Gastrocnemius medialis (tissue), 4 donors: Measurements from ENCODE around the gene MBD5. TPM values are rescaled to one million over a fixed set of nuclear protein-coding genes. Genes with fewer than 3 reads are reported as not detected.

ENCODE experiments used
- ATAC-seq, 2 donors: fragments of 150-250 bp; one replicate each; pipeline ENCODE4 v1.9.1; 2016
- DNase-seq, 2 donors: peaks; one replicate each; pipeline ENCODE4 v3.0.0-alpha.2; 2019
- H3K27ac ChIP-seq, 4 donors: fragments of 200-600 bp; sonication (generic); 1 replicate in 1 of 4; 2 replicates in 3 of 4; pipeline ENCODE4 v1.5.1; 2016 to 2018; ENCODE audit warnings: mild to moderate bottlenecking in 2 of 4, moderate library complexity in 1 of 4
- H3K27me3 ChIP-seq, 3 donors: fragments of 200-600 bp; sonication (generic) in 2 of 3; 1 replicate in 1 of 3; 2 replicates in 2 of 3; pipeline versions ENCODE4 v1.5.1 to v1.6.0; 2016 to 2019; ENCODE audit warnings: mild to moderate bottlenecking in 1 of 3, moderate library complexity in 1 of 3
- H3K36me3 ChIP-seq, 2 donors: fragments of 200-600 bp; sonication (generic) in 1 of 2; one replicate each; pipeline ENCODE4 v1.5.1; 2017 to 2018
- H3K4me1 ChIP-seq, 2 donors: fragments of 200-600 bp; sonication (generic) in 1 of 2; one replicate each; pipeline ENCODE4 v1.5.1; 2016 to 2017; ENCODE audit warnings: mild to moderate bottlenecking in 2 of 2
- H3K4me3 ChIP-seq, 4 donors: fragments of 200-600 bp; sonication (generic) in 3 of 4; 1 replicate in 1 of 4; 2 replicates in 3 of 4; pipeline ENCODE4 v1.5.1; 2016 to 2019; ENCODE audit warnings: mild to moderate bottlenecking in 2 of 4
- H3K9me3 ChIP-seq, 3 donors: fragments of 200-600 bp; sonication (generic) in 2 of 3; 1 replicate in 1 of 3; 2 replicates in 2 of 3; pipeline ENCODE4 v1.5.1; 2016 to 2019
- CTCF ChIP-seq, 5 experiments: fragments of 450-650 bp in 3 of 5; fragments of 200-600 bp in 2 of 5; sonication (generic) in 2 of 5; IDR thresholded peaks in 4 of 5; conservative IDR thresholded peaks in 1 of 5; 1 replicate in 4 of 5; 2 replicates in 1 of 5; pipeline ENCODE4 v1.5.1; 2016 to 2019; ENCODE audit warnings: antibody characterized with exemption in 5 of 5, mild to moderate bottlenecking in 3 of 5, moderate library complexity in 3 of 5
- POLR2A ChIP-seq, 2 donors: fragments of 450-650 bp; IDR thresholded peaks; one replicate each; pipeline ENCODE4 v1.6.1; 2017; ENCODE audit warnings: antibody characterized with exemption in 2 of 2, mild to moderate bottlenecking in 2 of 2, moderate library complexity in 2 of 2
- in situ Hi-C, 4 donors: fragments of 200-750 bp; cut with MboI; loops; one replicate each; pipeline versions ENCODE4 v1.15.0 to v1.8.0; 2017; ENCODE audit warnings: low sequenced_read_pairs in 4 of 4
- intact Hi-C: fragments of 100-400 bp; cut with DNase I; formaldehyde crosslinking; loops from one replicate; pipeline ENCODE4 v1.15.1; 2023; ENCODE audit warnings: low total_unique reads
- total RNA-seq, 4 donors: library from RNA; depleted of rRNA; stranded (reverse); fragments of >200 nt; gene quantifications; one replicate each; pipeline versions ENCODE4 v1.1.0 to v1.2.3, GENCODE V29; 2016

Gene MBD5
- total RNA-seq, 4 donors from 2014 or later, result 15.2 to 27.2 (median 15.5) TPM

DNA sequence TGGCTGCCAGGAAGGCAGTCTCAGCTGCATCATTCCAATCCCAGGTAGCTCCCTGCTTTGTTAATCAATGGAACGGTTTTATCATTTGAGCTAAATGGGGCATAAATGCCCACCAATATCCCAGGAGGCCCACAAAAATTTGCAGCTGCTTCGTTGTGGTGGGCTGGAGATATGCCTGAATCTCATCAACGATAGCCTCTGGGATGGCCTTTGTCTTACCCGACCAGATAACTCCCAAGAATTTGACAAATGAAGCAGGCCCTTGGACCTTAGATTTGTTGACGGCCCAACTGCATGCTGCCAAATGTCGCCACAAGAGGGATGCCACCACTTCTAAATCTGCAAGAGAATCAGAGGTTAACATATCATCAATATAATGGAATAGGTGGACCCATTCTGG lies 236.4 kb downstream of the MBD5 start:
- Histone ChIP-seq H3K9me3 (no peaks in the 10 kb centered on the region), H3K27me3 (no peaks in the 10 kb centered on the region), H3K36me3 (peaks cover 0 to 6% of the 10 kb centered on the region in 2 donors), H3K4me1 (no peaks in the 10 kb centered on the region), H3K4me3 (no peak overlapping the region), H3K27ac (no peak overlapping the region)
- DNase-seq (no peak), ATAC-seq (no peak)
- TF ChIP-seq CTCF (IDR thresholded peaks at IDR 0.05 in 4 of 5, conservative IDR thresholded peaks at IDR 0.05 in 1 of 5), result no peak
- TF ChIP-seq POLR2A (IDR thresholded peaks at IDR 0.05), result no peak
- in situ Hi-C loops (no loop called here), intact Hi-C loops (no loop called here)

GRCh38 chr2:148258124-148258523 lies 237.2 kb downstream of the MBD5 start:
- Histone ChIP-seq H3K4me3 (no peak overlapping the region), H3K36me3 (peaks cover 0 to 6% of the 10 kb centered on the region in 2 donors), H3K27ac (no peak overlapping the region), H3K9me3 (no peaks in the 10 kb centered on the region), H3K4me1 (no peaks in the 10 kb centered on the region), H3K27me3 (no peaks in the 10 kb centered on the region)
- intact Hi-C loops, result no loop called here
- DNase-seq, result no peak
- in situ Hi-C loops, result no loop called here
- TF ChIP-seq POLR2A (IDR thresholded peaks at IDR 0.05) (no peak), CTCF (IDR thresholded peaks at IDR 0.05 in 4 of 5, conservative IDR thresholded peaks at IDR 0.05 in 1 of 5) (no peak)
- ATAC-seq, result no peak

GRCh38 chr2:148259674-148260073 lies 238.8 kb downstream of the MBD5 start:
- no peaks in the 10 kb centered on the region for H3K4me1 ChIP-seq
- no peak overlapping the region for H3K27ac ChIP-seq
- no peak for ATAC-seq
- in situ Hi-C loops (no loop called here), intact Hi-C loops (no loop called here)
- H3K27me3 ChIP-seq, result no peaks in the 10 kb centered on the region
- no peak overlapping the region for H3K4me3 ChIP-seq
- no peak for DNase-seq
- peaks cover 0 to under 1% of the 10 kb centered on the region in 2 donors for H3K36me3 ChIP-seq
- no peak for TF ChIP-seq CTCF (IDR thresholded peaks at IDR 0.05 in 4 of 5, conservative IDR thresholded peaks at IDR 0.05 in 1 of 5)
- no peak for TF ChIP-seq POLR2A (IDR thresholded peaks at IDR 0.05)
- no peaks in the 10 kb centered on the region for H3K9me3 ChIP-seq

DNA sequence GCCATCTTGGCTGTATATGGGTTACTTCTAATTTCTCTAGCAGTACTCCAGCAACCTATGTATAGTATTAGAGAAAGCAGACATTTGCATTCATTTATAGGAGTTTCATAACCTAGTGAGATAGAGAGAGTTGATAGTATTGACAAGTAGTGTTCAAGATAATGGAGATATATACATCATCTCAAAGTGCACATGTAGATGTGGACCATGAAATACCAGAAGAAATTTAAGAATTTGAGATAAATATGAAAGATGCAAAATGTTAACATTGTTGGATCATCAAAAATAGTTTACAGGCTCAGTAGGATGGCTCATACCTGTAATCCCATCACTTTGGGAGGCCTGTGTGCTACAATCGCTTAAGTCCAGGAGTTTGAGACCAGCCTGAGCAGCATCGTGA lies 243.0 kb downstream of the MBD5 start:
- no peaks in the 10 kb centered on the region for H3K36me3 ChIP-seq
- H3K27ac ChIP-seq, result no peak overlapping the region
- no peak for ATAC-seq
- intact Hi-C loops (no loop called here), in situ Hi-C loops (no loop called here)
- H3K4me1 ChIP-seq, result no peaks in the 10 kb centered on the region
- H3K27me3 ChIP-seq, result no peaks in the 10 kb centered on the region
- H3K9me3 ChIP-seq, result no peaks in the 10 kb centered on the region
- no peak overlapping the region for H3K4me3 ChIP-seq
- DNase-seq, result no peak
- TF ChIP-seq POLR2A (IDR thresholded peaks at IDR 0.05), result no peak

DNA sequence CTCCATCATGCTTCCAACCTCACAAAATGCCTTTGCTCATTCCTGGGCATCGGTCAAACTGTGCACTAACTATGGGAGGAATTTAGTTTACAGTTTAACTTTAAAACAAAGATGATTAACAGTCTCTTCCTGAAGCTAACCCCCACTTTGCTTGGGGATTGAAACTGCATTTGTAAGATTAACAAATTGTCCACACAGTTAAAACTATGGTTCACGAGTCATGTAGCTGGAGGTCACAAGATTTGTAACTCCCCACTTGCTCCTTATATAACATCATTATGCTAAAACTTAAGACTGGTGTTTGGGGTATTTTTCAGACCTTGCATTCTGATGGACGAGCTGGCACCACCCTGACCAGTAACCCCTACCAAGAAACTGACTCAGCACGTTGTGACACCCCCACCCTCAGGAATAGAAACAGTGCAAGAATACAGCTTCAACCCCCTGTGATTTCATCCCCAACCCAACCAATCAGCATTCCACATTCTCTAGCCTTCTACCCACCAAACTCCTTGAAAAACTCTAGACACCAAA lies 252.3 kb downstream of the MBD5 start:
- H3K36me3 ChIP-seq, result no peaks in the 10 kb centered on the region
- H3K27ac ChIP-seq, result no peak overlapping the region
- TF ChIP-seq POLR2A (IDR thresholded peaks at IDR 0.05) (no peak), CTCF (IDR thresholded peaks at IDR 0.05 in 4 of 5, conservative IDR thresholded peaks at IDR 0.05 in 1 of 5) (no peak)
- in situ Hi-C loops (no loop called here), intact Hi-C loops (no loop called here)
- H3K4me1 ChIP-seq, result no peaks in the 10 kb centered on the region
- H3K9me3 ChIP-seq, result no peaks in the 10 kb centered on the region
- DNase-seq, result no peak
- no peak for ATAC-seq
- no peak overlapping the region for H3K4me3 ChIP-seq
- no peaks in the 10 kb centered on the region for H3K27me3 ChIP-seq
